HUDEP-2 (cell line): Measurements from ENCODE around the gene LRRC53.

ENCODE experiments used
- DNase-seq, 76 experiments: peaks; one replicate each; lab custom pipeline; 2025; ENCODE audit not compliant: unreplicated experiment in 76 of 76; lab: John Stamatoyannopoulos, UW

LRRC53 gene

DNA sequence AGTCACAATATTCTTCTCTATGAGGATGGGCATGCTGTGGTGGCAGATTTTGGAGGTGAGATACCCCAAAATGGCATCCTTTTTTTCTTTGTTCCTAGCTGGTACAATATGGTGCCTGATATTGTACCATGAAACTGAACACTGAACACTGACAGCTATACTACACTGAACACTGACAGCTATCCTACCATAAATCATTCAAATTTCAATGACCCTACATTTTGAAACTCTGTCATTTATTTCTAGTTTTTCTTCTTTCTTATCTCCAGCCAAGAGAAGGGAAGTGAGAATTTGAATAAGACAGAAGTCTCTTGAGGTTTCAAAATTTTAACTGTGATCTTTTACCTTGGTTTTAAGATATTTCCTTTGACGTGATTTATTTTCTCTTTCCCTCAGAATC is 76.3 kb downstream of the LRRC53 start:
- DNase-seq, result no peak

DNA sequence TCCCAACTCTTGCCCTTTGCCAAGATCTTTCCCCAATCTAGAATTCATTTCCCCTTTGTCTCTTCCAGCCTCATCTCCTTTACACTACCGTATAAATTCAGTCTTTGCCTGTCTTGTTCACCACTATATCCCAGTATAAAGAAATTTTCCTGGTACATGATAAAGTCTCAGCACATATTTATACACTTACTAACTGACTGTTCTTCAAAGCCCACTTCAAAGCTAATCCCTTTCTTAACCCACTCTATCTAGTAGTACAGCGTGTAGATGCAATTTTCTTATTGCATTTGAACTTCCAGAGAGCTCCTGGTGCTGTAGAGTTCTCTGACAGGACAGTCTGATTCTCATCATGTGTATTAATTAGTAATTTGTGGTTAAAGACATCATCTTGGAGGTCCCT is 78.1 kb downstream of the LRRC53 start:
- DNase-seq, result no peak

DNA sequence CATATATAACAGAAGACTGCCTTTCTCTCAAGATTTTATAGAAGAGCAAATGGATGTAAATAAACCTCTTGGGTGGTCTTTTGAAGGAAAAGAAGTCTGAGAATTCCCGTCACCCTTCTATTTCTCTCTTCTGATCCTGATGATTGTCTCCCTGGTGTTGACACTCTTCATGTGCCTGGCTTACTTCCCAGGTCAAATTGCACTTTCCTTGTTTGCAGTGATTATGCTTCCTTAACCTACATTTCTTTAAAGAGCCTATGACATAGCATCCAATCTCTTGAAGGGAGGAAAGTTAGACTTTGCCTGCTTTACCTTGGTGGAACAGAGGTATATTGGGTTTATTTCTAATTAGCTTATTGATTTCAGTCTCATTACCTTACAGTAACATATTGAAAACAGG is 80.1 kb downstream of the LRRC53 start:
- no peak for DNase-seq

DNA sequence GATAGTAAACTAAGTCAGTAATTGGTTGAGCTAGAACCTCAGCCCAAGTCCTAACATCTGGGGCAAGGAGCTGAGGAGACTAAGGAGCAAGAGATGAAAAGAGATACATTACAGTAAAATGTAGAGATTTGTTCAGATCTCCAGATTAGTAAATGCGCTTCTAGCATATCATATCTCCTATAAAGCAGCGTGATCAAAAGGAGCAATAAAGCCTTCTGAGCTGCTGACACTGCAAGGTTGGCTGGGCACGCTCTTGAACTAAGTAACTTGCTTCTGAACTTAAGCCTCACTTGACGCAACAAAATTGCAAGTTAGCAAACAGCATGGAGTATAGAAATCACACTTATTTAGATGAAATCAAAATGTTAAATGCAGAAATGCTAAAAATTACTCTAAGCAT is 80.9 kb downstream of the LRRC53 start:
- no peak for DNase-seq

- DNase-seq, result no peak
Observed at GRCh38 chr1:74430342-74430934, 82.0 kb downstream of the LRRC53 start.

DNA sequence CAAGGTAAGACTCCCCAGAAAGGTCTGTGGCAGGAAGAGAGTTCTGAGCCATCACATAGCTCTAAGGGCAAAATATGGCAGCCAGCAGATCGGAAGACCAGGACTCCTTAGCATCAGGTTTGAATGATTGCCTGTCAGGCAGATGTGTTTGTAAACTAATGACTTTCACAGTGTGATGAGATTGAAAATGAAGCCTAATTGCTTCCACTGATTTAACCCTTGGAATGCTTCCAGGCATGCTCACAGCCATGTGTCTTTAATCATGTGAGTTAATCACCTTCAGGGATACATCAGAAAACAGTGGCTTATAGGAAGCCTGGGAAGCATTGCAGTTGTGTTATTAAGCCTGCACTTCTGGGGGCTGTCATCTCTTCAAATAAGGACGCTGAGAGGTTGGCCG is 82.8 kb downstream of the LRRC53 start:
- no peak for DNase-seq

DNA sequence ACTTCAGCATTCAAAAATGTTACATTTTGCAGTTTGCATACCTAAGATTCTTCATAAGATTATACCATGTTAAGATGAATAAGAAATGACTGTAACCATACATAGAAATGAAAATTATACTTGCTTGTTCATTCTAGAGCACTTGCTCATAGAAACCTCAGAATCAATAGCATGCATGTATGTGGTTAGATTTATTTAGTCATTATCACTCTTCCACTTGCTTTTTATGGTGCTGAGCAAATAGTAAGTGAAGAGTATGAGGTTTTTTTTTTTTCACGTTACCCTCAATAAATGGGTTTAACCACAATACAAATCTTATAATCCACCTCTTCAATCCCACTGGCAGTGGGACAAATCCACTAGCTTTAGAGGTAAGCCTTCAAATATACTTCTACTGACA is 84.7 kb downstream of the LRRC53 start:
- no peak for DNase-seq

DNA sequence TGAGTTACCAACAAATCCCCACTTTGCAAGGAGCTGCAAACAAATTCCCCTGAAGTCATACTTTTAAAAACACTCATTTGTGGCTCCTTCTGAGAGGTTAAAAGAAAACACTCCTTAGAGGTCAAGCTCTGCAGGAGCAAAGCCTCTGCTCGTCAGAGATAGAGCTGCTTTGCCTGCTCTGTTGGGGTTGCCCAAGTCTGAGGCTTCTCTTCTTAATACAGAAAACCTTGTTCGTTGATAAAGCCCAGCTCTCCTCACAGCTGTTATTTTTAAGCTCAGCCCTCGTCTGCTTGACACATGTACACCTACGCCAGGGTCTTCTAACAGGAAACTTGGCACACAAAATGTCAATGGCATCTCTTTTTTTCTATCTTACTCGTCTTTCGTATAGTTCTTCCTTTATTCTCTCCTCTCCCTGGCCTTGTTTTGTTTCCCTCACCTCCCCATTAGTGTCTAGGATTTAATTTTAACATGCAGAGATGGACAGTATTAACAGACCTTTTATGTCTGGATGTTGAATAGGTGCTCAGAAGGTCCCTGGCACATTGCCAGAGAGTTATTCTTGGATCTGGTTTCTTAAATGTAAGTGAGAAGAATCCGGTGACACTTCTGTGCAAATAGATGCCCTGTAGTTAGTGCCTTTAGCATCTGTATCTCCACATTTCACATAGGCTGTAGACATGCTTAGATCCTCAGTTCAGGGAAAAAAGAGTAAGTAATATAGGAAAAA is 86.0 kb downstream of the LRRC53 start:
- no peak for DNase-seq

- DNase-seq, result no peak
Observed at GRCh38 chr1:74425676-74426075, 86.7 kb downstream of the LRRC53 start.

DNA sequence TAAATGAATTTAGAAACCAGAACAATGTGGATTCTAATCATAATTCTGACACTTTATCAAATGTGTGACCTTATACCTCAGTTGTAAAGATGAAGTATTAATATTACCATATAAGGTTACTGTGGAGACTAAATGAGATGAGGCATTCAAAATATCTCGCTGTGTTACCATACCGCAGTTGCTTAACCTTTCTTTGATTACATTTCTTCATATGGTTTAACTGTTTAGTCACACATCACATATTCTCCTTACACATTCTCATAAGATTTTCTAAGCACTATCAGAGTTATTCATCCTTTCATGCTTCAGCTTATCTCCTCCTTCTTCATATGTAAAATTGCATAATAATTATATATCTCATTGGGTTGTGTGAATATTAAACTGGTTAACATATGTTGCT is 88.9 kb downstream of the LRRC53 start:
- no peak for DNase-seq

- no peak for DNase-seq
Observed at GRCh38 chr1:74422421-74423292, 89.8 kb downstream of the LRRC53 start.

GRCh38 chr1:74420467-74420866 is 91.9 kb downstream of the LRRC53 start:
- DNase-seq, result no peak
